GM12864 (cell line): ENCODE measurements around the gene APOOL.
"Not testable (repeated sequence)": the region's sequence is repeated elsewhere in the genome, so short reads cannot be mapped to it uniquely, and the experiment has no call there.

Source experiments
- DNase-seq: peaks from one replicate; pipeline ENCODE4 v3.0.0-alpha.2; 2011; ENCODE audit warnings: low read depth
- H3K4me3 ChIP-seq: 2 replicates; pipeline ENCODE4 v1.5.1; 2011; ENCODE audit warnings: mild to moderate bottlenecking, low read depth, low read length, control low read depth
- CTCF ChIP-seq: IDR thresholded peaks from 2 replicates; pipeline ENCODE4 v1.5.1; 2011; ENCODE audit warnings: low read depth, mild to moderate bottlenecking, moderate library complexity, low read length, control low read depth, inconsistent platforms; ENCODE audit errors: missing control alignments

Gene APOOL

GRCh38 chrX:85012098-85012497, 8.4 kb downstream of the APOOL start:
- DNase-seq = no peak
- H3K4me3 ChIP-seq = no peak overlapping the region
- TF ChIP-seq CTCF = no peak

GRCh38 chrX:85015351-85015750, 11.7 kb downstream of the APOOL start:
- DNase-seq, H3K4me3 ChIP-seq: not testable (repeated sequence)

GRCh38 chrX:85017721-85018120, 14.0 kb downstream of the APOOL start:
- DNase-seq = no peak
- TF ChIP-seq CTCF = no peak
- no peak overlapping the region for H3K4me3 ChIP-seq

- no peak for TF ChIP-seq CTCF
- DNase-seq = no peak
- no peak overlapping the region for H3K4me3 ChIP-seq
Observed at GRCh38 chrX:85018471-85018870, 14.8 kb downstream of the APOOL start.

- no peak for DNase-seq
- H3K4me3 ChIP-seq = no peak overlapping the region
- no peak for TF ChIP-seq CTCF
Observed at GRCh38 chrX:85020216-85020615, 16.5 kb downstream of the APOOL start.

GRCh38 chrX:85024044-85024443, 20.4 kb downstream of the APOOL start:
- TF ChIP-seq CTCF = no peak

GRCh38 chrX:85024562-85024961, 20.9 kb downstream of the APOOL start:
- no peak for TF ChIP-seq CTCF
- no peak overlapping the region for H3K4me3 ChIP-seq
- DNase-seq = no peak

More at GRCh38 chrX:85024044-85024443, 20.4 kb downstream of the APOOL start:
- no peak for DNase-seq
- H3K4me3 ChIP-seq = no peak overlapping the region

GRCh38 chrX:85026170-85026569, 22.5 kb downstream of the APOOL start:
- no peak for DNase-seq

More at GRCh38 chrX:85026170-85026569, 22.5 kb downstream of the APOOL start:
- no peak overlapping the region for H3K4me3 ChIP-seq
- no peak for TF ChIP-seq CTCF
